Measurements from ENCODE around the gene LIFR.

GRCh38 chr5:38547257-38547656, 9.2 kb downstream of the LIFR start:
- no peak for TF ChIP-seq CTCF (IDR thresholded peaks at IDR 0.05; ENCODE audit: extremely low read depth in 1 of 2, insufficient read depth in 1 of 2, low read depth in 1 of 2, low read length in 2 of 2)
- TF ChIP-seq MAX (IDR thresholded peaks at IDR 0.05; ENCODE audit: insufficient read depth, insufficient read length): no peak
- TF ChIP-seq GATA2 (IDR thresholded peaks at IDR 0.05; ENCODE audit: insufficient read depth, insufficient read length, low read depth, low read length): no peak
- no peak for TF ChIP-seq JUN (IDR thresholded peaks at IDR 0.05; ENCODE audit: borderline replicate concordance, insufficient read depth, insufficient read length, low read depth)
- TF ChIP-seq POLR2A (IDR thresholded peaks at IDR 0.05; ENCODE audit: low read depth, low read length): no peak
